Activated CD4-positive, alpha-beta T cell treated with anti-CD3 and anti-CD28 coated beads, Interleukin-2, amount 50 U/mL, for 48 hours (primary cell): ENCODE data around the gene ACIN1.
A peak's percentile ranks its signal among the peaks of the same experiment; 100 is the strongest.
"Not testable (repeated sequence)": the region's sequence is repeated elsewhere in the genome, so short reads cannot be mapped to it uniquely, and the experiment has no call there.

Experiments used
- DNase-seq, 2 experiments: peaks; one replicate each; pipeline ENCODE4 v3.0.0-alpha.2; 2020

ACIN1 gene

DNA sequence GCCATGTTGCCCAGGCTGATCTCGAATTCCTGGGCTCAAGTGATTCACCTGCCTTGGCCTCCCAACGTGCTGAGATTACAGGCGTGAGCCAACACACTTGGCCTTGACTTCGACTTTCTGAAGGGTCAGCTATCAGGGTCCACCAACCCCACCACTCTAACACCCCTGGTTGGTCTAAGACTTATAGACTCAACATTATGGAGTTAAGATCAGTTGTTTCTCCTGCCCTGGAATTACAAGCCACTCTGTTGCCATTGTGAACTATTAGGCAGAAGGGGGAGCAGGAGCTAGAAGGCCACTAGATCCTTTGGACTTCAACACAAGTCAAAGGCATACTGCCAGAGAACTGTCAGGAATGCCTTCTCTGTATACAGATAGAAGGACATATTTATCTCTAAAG is 54.8 kb downstream of the ACIN1 start:
- DNase-seq, result no peak

- DNase-seq, result no peak
These were observed 59.4 kb downstream of the ACIN1 start for GRCh38 chr14:23035303-23036144.

DNA sequence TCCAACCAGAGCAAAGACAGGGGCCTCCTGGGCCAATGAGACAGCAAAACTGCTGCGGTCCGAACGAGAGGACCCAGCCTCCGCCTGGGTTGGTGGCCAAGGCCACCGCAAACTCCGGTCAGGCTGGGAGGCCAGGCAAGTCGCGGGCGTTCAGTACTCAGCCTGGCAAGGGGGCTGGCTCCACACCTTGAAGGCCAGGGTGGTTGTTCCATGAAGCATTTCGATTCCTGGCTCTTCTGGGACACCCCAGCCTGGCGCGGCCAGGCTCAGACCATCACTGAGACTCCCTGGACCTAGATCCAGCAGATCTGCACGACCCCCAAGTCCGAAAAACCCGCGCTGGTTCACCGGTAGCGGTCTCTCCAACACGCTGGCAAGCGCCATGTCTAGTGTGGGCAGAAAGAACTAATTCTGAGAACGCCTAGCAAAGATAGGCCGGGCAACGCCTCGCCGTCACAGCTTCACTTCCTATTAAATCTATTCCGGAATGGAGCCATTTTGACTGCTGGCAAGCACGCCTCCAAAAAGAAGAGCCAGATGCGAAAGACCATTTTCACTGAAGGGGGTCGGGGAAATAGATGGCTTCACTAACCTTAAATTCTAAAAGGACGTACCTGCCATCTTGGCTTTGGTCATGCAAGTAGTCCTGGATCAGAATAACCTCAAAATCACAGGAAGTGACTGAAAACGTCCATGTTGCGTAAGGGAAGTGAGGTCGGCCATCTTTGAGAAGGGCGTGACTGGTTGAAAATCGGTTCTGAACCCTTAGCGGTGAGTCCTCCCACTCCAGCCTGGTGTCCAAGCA is 60.2 kb downstream of the ACIN1 start, which contains the start of gene PSMB5:
Gene PSMB5 (minus strand): TSS at position 403 of the 805 bp plus-strand sequence. CDS start 19 bp downstream, at position 384.
- DNase-seq, result peak; percentile 85 to 90

DNA sequence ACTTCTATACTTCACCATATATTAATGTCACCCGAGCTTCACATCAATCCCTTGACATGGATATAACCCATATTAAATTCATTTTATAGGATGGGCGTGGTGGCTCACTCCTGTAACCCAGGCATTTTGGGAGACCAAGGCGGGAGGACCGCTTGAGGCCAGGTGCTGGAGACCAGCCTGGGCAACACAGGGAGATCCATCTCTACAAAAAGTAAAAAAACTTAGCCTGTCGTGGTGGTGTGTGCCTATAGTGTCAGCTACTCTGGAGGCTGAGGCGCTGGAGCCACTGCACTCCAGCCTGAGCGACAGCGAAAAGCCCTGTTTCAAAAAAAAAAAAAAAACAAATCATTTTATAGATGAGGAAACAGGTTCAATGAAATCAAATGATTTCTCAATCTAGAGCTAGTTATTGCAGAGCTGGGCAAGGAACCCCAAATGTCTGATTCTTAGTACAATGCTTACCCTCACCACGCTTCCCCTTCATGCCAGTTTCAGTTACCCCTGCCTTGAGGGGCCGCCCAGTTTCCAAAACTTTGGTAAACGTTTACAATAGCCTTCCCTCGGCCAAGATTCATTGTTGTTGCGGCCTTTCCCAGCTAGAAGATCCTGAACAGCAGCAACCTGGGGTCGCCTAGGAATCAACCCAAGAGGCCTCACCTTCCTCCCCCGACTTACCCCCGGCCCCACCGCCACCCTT is 61.0 kb downstream of the ACIN1 start:
- no peak for DNase-seq

DNA sequence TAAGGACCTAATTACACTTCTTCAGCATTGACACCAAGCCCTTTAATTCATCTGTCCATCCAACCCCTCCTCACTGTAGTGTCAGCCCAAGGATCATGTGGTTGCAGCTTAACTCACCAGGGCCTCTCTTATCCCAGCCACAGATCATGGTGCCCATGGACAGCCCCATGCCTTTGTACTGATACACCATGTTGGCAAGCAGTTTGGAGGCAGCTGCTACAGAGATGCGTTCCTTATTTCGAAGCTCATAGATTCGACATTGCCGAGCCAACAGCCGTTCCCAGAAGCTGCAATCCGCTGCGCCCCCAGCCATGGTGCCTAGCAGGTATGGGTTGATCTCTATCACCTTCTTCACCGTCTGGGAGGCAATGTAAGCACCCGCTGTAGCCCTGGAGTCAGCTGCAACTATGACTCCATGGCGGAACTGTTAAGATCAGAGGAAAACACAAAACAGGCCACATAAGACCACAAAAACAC is 61.6 kb downstream of the ACIN1 start:
- DNase-seq, result no peak

DNA sequence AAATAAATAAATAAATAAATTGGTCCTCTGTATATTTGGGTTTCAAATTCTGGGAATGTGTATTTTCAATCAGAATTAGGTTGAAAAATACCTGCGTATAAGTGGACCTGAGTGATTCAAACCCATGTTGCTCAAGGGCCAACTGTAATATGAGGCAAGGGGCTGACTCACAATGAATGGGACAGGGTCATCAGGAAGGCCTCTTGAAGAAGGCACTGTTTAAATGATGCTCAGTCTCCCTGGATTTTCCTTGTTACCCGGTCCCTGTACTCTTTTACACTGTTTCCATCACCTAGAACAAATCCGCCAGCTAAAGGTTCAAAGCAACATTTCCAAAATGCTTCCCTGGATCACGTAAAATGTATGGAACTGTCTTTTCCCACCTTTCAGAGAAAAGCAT is 64.0 kb downstream of the ACIN1 start:
- DNase-seq, result no peak

- peak in 1 of 2 experiments; percentile 25 for DNase-seq
These were observed 66.1 kb downstream of the ACIN1 start for GRCh38 chr14:23028799-23029198.

- peak in 1 of 2 experiments; percentile 28 for DNase-seq
These were observed 69.7 kb downstream of the ACIN1 start for GRCh38 chr14:23025151-23025814.

GRCh38 chr14:23024612-23025075 is 70.3 kb downstream of the ACIN1 start:
- DNase-seq, result no peak

DNA sequence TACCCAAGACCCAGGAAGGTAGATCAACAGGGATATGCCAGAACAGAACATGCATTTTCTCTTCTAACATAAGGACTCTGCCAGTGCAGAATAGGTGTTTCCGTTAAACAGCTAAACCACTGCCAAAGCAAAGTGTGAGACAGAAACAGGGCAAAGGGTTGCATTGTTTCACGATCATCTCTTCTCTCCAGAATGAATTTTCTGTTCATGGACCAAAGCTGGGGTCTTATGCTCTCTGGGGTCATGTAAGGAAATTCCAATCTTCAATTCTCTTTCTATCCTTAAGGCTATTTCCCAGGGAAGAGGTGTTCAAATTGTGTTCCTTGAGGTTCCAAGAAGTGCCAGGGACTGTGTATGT is 71.2 kb downstream of the ACIN1 start:
- no peak for DNase-seq

DNA sequence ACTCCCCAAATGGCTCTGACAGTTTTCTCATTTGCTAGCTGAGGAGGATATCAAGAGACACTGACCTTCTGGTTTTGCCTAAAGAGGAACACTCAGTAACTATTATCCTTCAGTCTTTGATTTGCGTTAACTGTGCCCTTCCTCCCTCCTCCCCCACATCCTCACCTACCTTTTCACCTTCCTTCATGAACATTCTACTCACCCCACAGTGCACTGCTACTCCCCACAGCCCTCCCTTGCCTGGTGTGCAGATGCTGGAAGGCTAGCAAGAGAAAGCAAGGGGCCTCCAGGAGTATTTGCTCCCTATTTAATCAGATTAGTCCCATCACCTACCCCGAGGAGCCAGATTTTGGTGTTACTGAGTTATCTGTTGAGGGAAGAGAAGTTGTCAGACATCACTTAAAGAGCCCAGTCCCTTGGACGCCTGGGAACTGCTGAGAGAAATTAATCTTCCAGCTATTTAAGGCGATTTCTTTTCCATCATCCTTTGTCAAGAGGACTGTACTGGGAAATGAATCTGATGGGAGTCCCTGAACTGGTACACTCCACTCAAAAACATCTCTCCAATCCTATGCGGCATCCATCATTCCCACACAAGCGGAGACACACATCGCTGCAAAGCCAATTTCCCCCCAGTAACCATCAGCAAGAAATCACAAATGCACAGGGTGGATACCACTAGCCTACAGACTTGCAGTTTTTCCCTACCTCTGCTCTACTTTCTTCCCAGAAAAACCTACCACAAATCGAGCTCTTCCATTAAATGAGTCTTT is 71.7 kb downstream of the ACIN1 start:
- no peak for DNase-seq

- DNase-seq, result no peak
These were observed 73.0 kb downstream of the ACIN1 start for GRCh38 chr14:23021889-23022442.

- no peak for DNase-seq
These were observed 73.5 kb downstream of the ACIN1 start for GRCh38 chr14:23021434-23021833.

GRCh38 chr14:23020143-23021128 is 74.5 kb downstream of the ACIN1 start:
- DNase-seq, result no peak

GRCh38 chr14:23018107-23018506 is 76.8 kb downstream of the ACIN1 start:
- DNase-seq, result no peak

DNA sequence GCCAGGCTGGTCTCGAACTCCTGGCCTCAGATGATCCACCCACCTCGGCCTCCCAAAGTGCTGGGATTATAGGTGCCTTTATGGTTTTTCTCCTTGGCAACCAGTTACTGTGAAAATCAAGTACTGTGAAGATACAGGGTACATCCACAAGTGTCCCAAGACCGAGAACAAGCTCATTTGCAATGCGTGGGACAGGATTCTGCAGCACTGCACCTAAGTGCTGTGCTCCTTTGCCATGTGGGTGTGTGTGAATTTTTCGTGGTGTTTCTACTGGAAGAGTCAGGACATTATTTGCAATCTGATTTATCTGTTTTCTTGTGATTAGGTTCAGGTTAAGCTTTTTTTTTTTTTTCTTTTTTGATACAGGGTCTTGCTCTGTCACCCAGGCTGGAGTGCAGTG is 77.8 kb downstream of the ACIN1 start:
- DNase-seq, result no peak

GRCh38 chr14:23015618-23016017 is 79.3 kb downstream of the ACIN1 start:
- DNase-seq, result no peak

- DNase-seq, result not testable (repeated sequence)
These were observed 81.2 kb downstream of the ACIN1 start for GRCh38 chr14:23013749-23014054.

- no peak for DNase-seq
These were observed 81.7 kb downstream of the ACIN1 start for GRCh38 chr14:23013054-23013748.
